CD14-positive monocyte (primary cell): ENCODE data around the gene HTR7. TPM values are rescaled to one million over a fixed set of nuclear protein-coding genes. Genes with fewer than 3 reads are reported as not detected.
"Not testable (repeated sequence)": the region's sequence is repeated elsewhere in the genome, so short reads cannot be mapped to it uniquely, and the experiment has no call there.

Experiments
- DNase-seq, 3 donors: peaks; one replicate each; pipeline ENCODE4 v3.0.0-alpha.2; 2011 to 2022
- H2AFZ ChIP-seq: 2 replicates; pipeline ENCODE4 v1.6.0; 2012; ENCODE audit warnings: mild to moderate bottlenecking, low read depth, low read length, inconsistent platforms; ENCODE audit not compliant: insufficient read depth, poor library complexity, severe bottlenecking
- H3K27ac ChIP-seq, 2 donors: 1 replicate in 1 of 2; 2 replicates in 1 of 2; pipeline ENCODE4 v1.5.1; 2012 to 2013; ENCODE audit warnings: low read length in 2 of 2, control low read depth in 1 of 2, inconsistent platforms in 1 of 2, low read depth in 1 of 2, mild to moderate bottlenecking in 1 of 2
- H3K27me3 ChIP-seq, 2 donors: one replicate each; pipeline versions ENCODE4 v1.6.0 to v1.6.1; 2011 to 2013; ENCODE audit warnings: low read length in 2 of 2; ENCODE audit not compliant: control insufficient read depth in 2 of 2, insufficient read depth in 2 of 2
- H3K36me3 ChIP-seq, 2 donors: replicated peaks in 1 of 2; 1 replicate in 1 of 2; 2 replicates in 1 of 2; pipeline versions ENCODE4 v1.5.1 to v1.6.1; 2012 to 2013; ENCODE audit warnings: low read length in 2 of 2, control low read depth in 1 of 2, inconsistent platforms in 1 of 2, mild to moderate bottlenecking in 1 of 2; ENCODE audit not compliant: insufficient read depth in 2 of 2, control insufficient read depth in 1 of 2
- H3K4me1 ChIP-seq, 2 donors: 1 replicate in 1 of 2; 2 replicates in 1 of 2; pipeline versions ENCODE4 v1.5.1 to v1.6.1; 2012 to 2013; ENCODE audit warnings: low read length in 2 of 2, control low read depth in 1 of 2, inconsistent platforms in 1 of 2, mild to moderate bottlenecking in 1 of 2, moderate library complexity in 1 of 2; ENCODE audit not compliant: insufficient read depth in 2 of 2, control insufficient read depth in 1 of 2
- H3K4me2 ChIP-seq: replicated peaks from 2 replicates; pipeline ENCODE3; 2012; ENCODE audit warnings: low read length, moderate library complexity, mild to moderate bottlenecking; ENCODE audit not compliant: poor library complexity, severe bottlenecking; ENCODE audit errors: extremely low read depth
- H3K4me3 ChIP-seq, 3 experiments: fragments of 200-600 bp in 1 of 3; sonication (generic) in 1 of 3; replicated peaks in 1 of 3; 1 replicate in 2 of 3; 2 replicates in 1 of 3; pipeline ENCODE4 v1.5.1; 2011 to 2013; ENCODE audit warnings: low read length in 3 of 3, mild to moderate bottlenecking in 3 of 3, control low read depth in 2 of 3, low read depth in 2 of 3, inconsistent platforms in 1 of 3, moderate library complexity in 1 of 3
- H3K79me2 ChIP-seq: 2 replicates; pipeline ENCODE4 v1.6.0; 2012; ENCODE audit warnings: mild to moderate bottlenecking, control low read depth, inconsistent platforms, low read length, moderate library complexity; ENCODE audit not compliant: insufficient read depth
- H3K9ac ChIP-seq: 2 replicates; pipeline ENCODE4 v1.6.0; 2017; ENCODE audit warnings: low read length, mild to moderate bottlenecking; ENCODE audit not compliant: insufficient read depth, poor library complexity, severe bottlenecking
- H3K9me3 ChIP-seq, 2 donors: replicated peaks in 1 of 2; 1 replicate in 1 of 2; 2 replicates in 1 of 2; pipeline versions ENCODE4 v1.5.1 to v1.6.1; 2012 to 2013; ENCODE audit warnings: low read length in 2 of 2, control low read depth in 1 of 2; ENCODE audit not compliant: control insufficient read depth in 1 of 2, insufficient read depth in 1 of 2
- H4K20me1 ChIP-seq: 2 replicates; pipeline ENCODE4 v1.6.0; 2012; ENCODE audit warnings: mild to moderate bottlenecking, low read length, control low read depth, moderate library complexity; ENCODE audit not compliant: insufficient read depth
- H3K27ac Mint-ChIP-seq, 7 donors: one replicate each; pipeline ENCODE4 v1.8.0; 2020; ENCODE audit warnings: mild to moderate bottlenecking in 7 of 7, mixed read lengths in 7 of 7, moderate library complexity in 6 of 7, inconsistent platforms in 2 of 7
- H3K27me3 Mint-ChIP-seq, 3 donors: one replicate each; pipeline ENCODE4 v1.8.0; 2021 to 2022; ENCODE audit warnings: low read depth in 3 of 3, mild to moderate bottlenecking in 3 of 3, mixed read lengths in 3 of 3, moderate library complexity in 3 of 3, inconsistent platforms in 1 of 3
- H3K36me3 Mint-ChIP-seq, 2 donors: one replicate each; pipeline ENCODE4 v1.8.0; 2020; ENCODE audit warnings: mixed read lengths in 2 of 2, inconsistent platforms in 1 of 2, mild to moderate bottlenecking in 1 of 2
- H3K4me1 Mint-ChIP-seq: one replicate; pipeline ENCODE4 v1.8.0; 2020; ENCODE audit warnings: mild to moderate bottlenecking, mixed read lengths
- H3K4me3 Mint-ChIP-seq, 2 donors: one replicate each; pipeline ENCODE4 v1.8.0; 2020; ENCODE audit warnings: mild to moderate bottlenecking in 2 of 2, mixed read lengths in 2 of 2, moderate library complexity in 1 of 2
- H3K9me3 Mint-ChIP-seq, 7 donors: one replicate each; pipeline ENCODE4 v1.8.0; 2020 to 2022; ENCODE audit warnings: mixed read lengths in 7 of 7, mild to moderate bottlenecking in 6 of 7, moderate library complexity in 6 of 7, inconsistent platforms in 2 of 7
- CTCF ChIP-seq: fragments of 200-600 bp; IDR thresholded peaks from one replicate; pipeline ENCODE4 v1.8.0; 2022; ENCODE audit warnings: antibody characterized with exemption, mild to moderate bottlenecking
- WGBS: methylation state at CpG from one replicate; pipeline ENCODE4 v1.1.5; 2013; ENCODE audit warnings: missing lambda C conversion rate; ENCODE audit not compliant: insufficient coverage; 5-methylcytosine and 5-hydroxymethylcytosine counted together
- intact Hi-C, 2 donors: fragments of 100-400 bp; cut with micrococcal nuclease; formaldehyde crosslinking; loops; one replicate each; pipeline versions ENCODE4 v1.15.0 to v1.15.1; 2023
- polyA plus RNA-seq, 3 donors: library from polyadenylated mRNA; depleted of rRNA in 1 of 3; unstranded in 2 of 3; stranded (reverse) in 1 of 3; fragments of 300-500 nt in 2 of 3; fragments of >200 nt in 1 of 3; fragmentation: Illumina TruSeq in 2 of 3; gene quantifications; 1 replicate in 2 of 3; 2 replicates in 1 of 3; pipeline ENCODE4 v1.2.3, GENCODE V29; 2012 to 2021

HTR7 gene
- polyA plus RNA-seq, 3 donors: 0.95 to 1.6 (median 1.1) TPM

GRCh38 chr10:90813594-90814365 lies 44.1 kb downstream of the HTR7 start:
- TF ChIP-seq CTCF: no peak
- no peaks in the 10 kb centered on the region for H3K36me3 Mint-ChIP-seq
- no peak overlapping the region for H3K4me2 ChIP-seq
- no peaks in the 10 kb centered on the region for H3K79me2 ChIP-seq
- no peak for DNase-seq
- H3K36me3 ChIP-seq: no peaks in the 10 kb centered on the region
- H3K4me1 Mint-ChIP-seq: peaks cover 12% of the 10 kb centered on the region
- H3K27me3 Mint-ChIP-seq: peaks cover 0 to 4% (median 1%) of the 10 kb centered on the region in 3 donors
- H3K4me3 ChIP-seq: no peak overlapping the region
- no peak overlapping the region for H3K9ac ChIP-seq
- peaks cover 6 to 18% of the 10 kb centered on the region in 2 donors for H3K4me1 ChIP-seq
- H3K4me3 Mint-ChIP-seq: no peak overlapping the region
- no peaks in the 10 kb centered on the region for H3K9me3 ChIP-seq
- H3K27ac ChIP-seq: no peak overlapping the region
- WGBS: 96% methylated on average over 4 of the region's 7 CpGs
- no peak overlapping the region for H2AFZ ChIP-seq
- H3K9me3 Mint-ChIP-seq: peaks cover 0 to 9% (median 3%) of the 10 kb centered on the region in 7 donors
- intact Hi-C loops: no loop called here
- H3K27ac Mint-ChIP-seq: no peak overlapping the region
- no peaks in the 10 kb centered on the region for H4K20me1 ChIP-seq
- no peaks in the 10 kb centered on the region for H3K27me3 ChIP-seq

GRCh38 chr10:90807106-90807505 lies 50.7 kb downstream of the HTR7 start:
- H3K27ac Mint-ChIP-seq, intact Hi-C loops, H3K27me3 Mint-ChIP-seq, H3K4me3 ChIP-seq, H2AFZ ChIP-seq, H3K27ac ChIP-seq, H3K9me3 ChIP-seq, H3K27me3 ChIP-seq, H3K4me2 ChIP-seq, H3K79me2 ChIP-seq, H3K4me1 ChIP-seq, H3K4me3 Mint-ChIP-seq, H3K9ac ChIP-seq, DNase-seq, H3K36me3 Mint-ChIP-seq, H3K36me3 ChIP-seq, H4K20me1 ChIP-seq, H3K4me1 Mint-ChIP-seq: not testable (repeated sequence)
- peaks cover 11 to 31% (median 20%) of the 10 kb centered on the region in 7 donors for H3K9me3 Mint-ChIP-seq
- 100% methylated on average over 2 of the region's 4 CpGs for WGBS
